Measurements from ENCODE around the gene STX8.

Gene STX8

GRCh38 chr17:9364837-9365430 lies 210.7 kb downstream of the STX8 start:
- Histone ChIP-seq H3K27me3 (ENCODE audit: insufficient read depth, low read length, poor library complexity) (no peaks in the 10 kb centered on the region), H3K27ac (ENCODE audit: low read length) (no peak overlapping the region), H3K4me2 (ENCODE audit: insufficient read depth, low read length) (no peak overlapping the region), H3K4me3 (ENCODE audit: low read depth in 1 of 2, low read length in 2 of 2) (no peak overlapping the region), H3K9ac (ENCODE audit: low read depth, low read length) (no peak overlapping the region), H3K4me1 (ENCODE audit: insufficient read depth, low read length) (no peaks in the 10 kb centered on the region), H2AFZ (ENCODE audit: low read depth, low read length) (no peak overlapping the region), H3K79me2 (ENCODE audit: insufficient read depth, low read length) (no peaks in the 10 kb centered on the region), H3K36me3 (ENCODE audit: insufficient read depth, low read length) (no peaks in the 10 kb centered on the region), H4K20me1 (ENCODE audit: insufficient read depth, low read length) (no peaks in the 10 kb centered on the region), H3K9me3 (ENCODE audit: insufficient read depth, low read length, severe bottlenecking) (no peaks in the 10 kb centered on the region)
- DNase-seq (no peak), ATAC-seq (ENCODE audit: insufficient read depth, low read depth) (no peak)
- no peak for TF ChIP-seq EZH2 (IDR thresholded peaks at IDR 0.05; ENCODE audit: borderline replicate concordance, low read depth, low read length, severe bottlenecking)
- TF ChIP-seq CTCF (IDR thresholded peaks at IDR 0.05; ENCODE audit: borderline replicate concordance, extremely low read depth, low read length, poor library complexity, severe bottlenecking), result no peak

GRCh38 chr17:9363440-9364350 lies 211.9 kb downstream of the STX8 start:
- H3K27ac ChIP-seq (ENCODE audit: low read length), result no peak overlapping the region
- H3K79me2 ChIP-seq (ENCODE audit: insufficient read depth, low read length), result no peaks in the 10 kb centered on the region
- no peak overlapping the region for H3K9ac ChIP-seq (ENCODE audit: low read depth, low read length)
- H3K4me2 ChIP-seq (ENCODE audit: insufficient read depth, low read length), result no peak overlapping the region
- H2AFZ ChIP-seq (ENCODE audit: low read depth, low read length), result no peak overlapping the region
- H3K9me3 ChIP-seq (ENCODE audit: insufficient read depth, low read length, severe bottlenecking), result no peaks in the 10 kb centered on the region
- no peak for ATAC-seq (ENCODE audit: insufficient read depth, low read depth)
- H4K20me1 ChIP-seq (ENCODE audit: insufficient read depth, low read length), result no peaks in the 10 kb centered on the region
- no peak for TF ChIP-seq CTCF (IDR thresholded peaks at IDR 0.05; ENCODE audit: borderline replicate concordance, extremely low read depth, low read length, poor library complexity, severe bottlenecking)
- TF ChIP-seq EZH2 (IDR thresholded peaks at IDR 0.05; ENCODE audit: borderline replicate concordance, low read depth, low read length, severe bottlenecking), result no peak
- DNase-seq, result no peak
- H3K36me3 ChIP-seq (ENCODE audit: insufficient read depth, low read length), result no peaks in the 10 kb centered on the region
- no peak overlapping the region for H3K4me3 ChIP-seq (ENCODE audit: low read depth in 1 of 2, low read length in 2 of 2)
- H3K27me3 ChIP-seq (ENCODE audit: insufficient read depth, low read length, poor library complexity), result no peaks in the 10 kb centered on the region
- H3K4me1 ChIP-seq (ENCODE audit: insufficient read depth, low read length), result no peaks in the 10 kb centered on the region

GRCh38 chr17:9361188-9361955 lies 214.2 kb downstream of the STX8 start:
- Histone ChIP-seq H3K4me2 (ENCODE audit: insufficient read depth, low read length) (no peak overlapping the region), H3K4me1 (ENCODE audit: insufficient read depth, low read length) (peaks cover 2% of the 10 kb centered on the region; the same call in 1 of the 2 replicates), H3K27ac (ENCODE audit: low read length) (no peak overlapping the region), H3K4me3 (ENCODE audit: low read depth in 1 of 2, low read length in 2 of 2) (no peak overlapping the region), H3K9ac (ENCODE audit: low read depth, low read length) (no peak overlapping the region), H2AFZ (ENCODE audit: low read depth, low read length) (no peak overlapping the region), H3K27me3 (ENCODE audit: insufficient read depth, low read length, poor library complexity) (no peaks in the 10 kb centered on the region), H4K20me1 (ENCODE audit: insufficient read depth, low read length) (no peaks in the 10 kb centered on the region), H3K79me2 (ENCODE audit: insufficient read depth, low read length) (no peaks in the 10 kb centered on the region), H3K9me3 (ENCODE audit: insufficient read depth, low read length, severe bottlenecking) (no peaks in the 10 kb centered on the region), H3K36me3 (ENCODE audit: insufficient read depth, low read length) (no peaks in the 10 kb centered on the region)
- ATAC-seq (ENCODE audit: insufficient read depth, low read depth) (no peak), DNase-seq (no peak)
- TF ChIP-seq EZH2 (IDR thresholded peaks at IDR 0.05; ENCODE audit: borderline replicate concordance, low read depth, low read length, severe bottlenecking), result no peak
- no peak for TF ChIP-seq CTCF (IDR thresholded peaks at IDR 0.05; ENCODE audit: borderline replicate concordance, extremely low read depth, low read length, poor library complexity, severe bottlenecking)

Data from DND-41 (cell line).